RWPE2 (cell line): Measurements from ENCODE around the gene JPH4.

Source experiments
- ATAC-seq: fragments of 200-7000 bp; cut with Tn5 transposase; 3 replicates; pipeline ENCODE4 v1.9.1; 2021; ENCODE audit warnings: low read depth
- DNase-seq: peaks from one replicate; pipeline ENCODE4 v3.0.0-alpha.2; 2020; ENCODE audit warnings: low spot score
- H3K27ac ChIP-seq: fragments of 450-650 bp; 2 replicates; pipeline ENCODE4 v1.5.1; 2017; ENCODE audit warnings: mild to moderate bottlenecking; ENCODE audit not compliant: poor library complexity, severe bottlenecking
- H3K27me3 ChIP-seq: fragments of 250-450 bp; sonication (Bioruptor Pico); 2 replicates; pipeline ENCODE4 v1.5.1; 2021; ENCODE audit warnings: mild to moderate bottlenecking, moderate library complexity; ENCODE audit not compliant: insufficient read depth, poor library complexity, severe bottlenecking
- H3K36me3 ChIP-seq: fragments of 250-450 bp; sonication (Bioruptor Pico); 2 replicates; pipeline ENCODE4 v1.5.1; 2020; ENCODE audit warnings: low read depth, mild to moderate bottlenecking, moderate library complexity
- H3K4me1 ChIP-seq: fragments of 250-450 bp; sonication (Bioruptor Pico); 2 replicates; pipeline ENCODE4 v1.5.1; 2021; ENCODE audit warnings: mild to moderate bottlenecking, moderate library complexity; ENCODE audit not compliant: insufficient read depth, poor library complexity, severe bottlenecking
- H3K4me3 ChIP-seq: fragments of 250-450 bp; sonication (Bioruptor Pico); 2 replicates; pipeline ENCODE4 v1.5.1; 2021; ENCODE audit warnings: mild to moderate bottlenecking, moderate library complexity; ENCODE audit not compliant: severe bottlenecking
- H3K9me3 ChIP-seq: fragments of 250-450 bp; sonication (Bioruptor Pico); 2 replicates; pipeline ENCODE4 v1.5.1; 2021; ENCODE audit warnings: mild to moderate bottlenecking, moderate library complexity; ENCODE audit not compliant: severe bottlenecking
- CTCF ChIP-seq: fragments of 450-650 bp; IDR thresholded peaks from one replicate; pipeline ENCODE4 v1.5.1; 2017; ENCODE audit warnings: mild to moderate bottlenecking, moderate library complexity; ENCODE audit not compliant: poor library complexity, severe bottlenecking

Gene JPH4

GRCh38 chr14:23562822-23563472 lies 15.6 kb downstream of the JPH4 start:
- no peaks in the 10 kb centered on the region for H3K27me3 ChIP-seq
- no peaks in the 10 kb centered on the region for H3K9me3 ChIP-seq
- TF ChIP-seq CTCF, result peak; percentile 97
- H3K27ac ChIP-seq, result no peak overlapping the region
- no peak for DNase-seq
- peaks cover 2% of the 10 kb centered on the region for H3K4me1 ChIP-seq
- peak; percentile 9; the same call in 1 of the 3 replicates for ATAC-seq
- peaks cover 78% of the 10 kb centered on the region for H3K36me3 ChIP-seq
- no peak overlapping the region for H3K4me3 ChIP-seq

DNA sequence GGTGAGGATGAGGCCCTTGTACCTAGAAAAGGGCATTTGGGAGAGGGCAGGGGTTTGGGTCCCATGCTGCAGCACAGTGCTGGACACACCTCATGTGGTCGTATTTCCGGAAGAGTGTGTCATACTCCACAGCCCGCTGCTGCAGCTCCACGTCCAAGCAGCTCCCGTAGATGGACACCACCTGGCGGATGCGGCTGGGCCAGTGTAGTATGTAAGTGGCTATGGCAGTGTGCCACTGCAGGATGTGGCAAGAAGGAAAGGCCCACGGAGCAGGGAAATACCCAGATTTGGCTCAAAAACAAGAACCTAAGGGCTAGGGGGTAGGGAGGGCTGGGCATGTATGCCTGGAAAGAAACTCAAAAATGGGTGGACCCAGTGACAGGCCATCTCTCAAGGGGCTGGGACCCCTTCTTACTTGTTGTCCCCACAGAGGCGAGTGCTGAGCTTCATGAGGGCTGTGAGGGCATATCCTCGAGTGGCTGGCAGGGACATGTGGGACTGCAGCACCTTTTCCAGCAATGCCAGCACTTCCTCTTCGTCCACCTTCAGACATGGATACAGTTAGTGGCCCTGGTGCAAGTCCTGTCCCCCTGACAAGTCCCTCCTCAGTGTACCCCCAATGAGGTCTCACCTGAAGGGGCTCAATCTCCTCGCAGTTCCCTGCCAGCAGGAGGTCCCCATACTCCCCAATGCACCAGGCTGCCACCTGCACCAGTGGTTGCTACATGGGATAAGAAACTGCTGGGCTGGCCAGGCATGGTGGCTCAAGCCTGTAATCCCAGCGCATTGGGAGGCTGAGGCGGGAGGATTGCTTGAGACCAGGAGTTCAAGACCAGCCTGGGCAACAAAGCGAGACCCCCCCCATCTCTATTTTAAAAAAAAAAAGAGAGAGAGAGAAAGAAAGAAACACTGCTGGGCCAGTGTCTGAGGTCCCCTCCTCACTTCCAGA lies 16.4 kb downstream of the JPH4 start:
- no peaks in the 10 kb centered on the region for H3K27me3 ChIP-seq
- TF ChIP-seq CTCF, result no peak
- H3K4me1 ChIP-seq, result no peaks in the 10 kb centered on the region
- DNase-seq (no peak), ATAC-seq (no peak)
- no peak overlapping the region for H3K4me3 ChIP-seq
- peaks cover 78% of the 10 kb centered on the region for H3K36me3 ChIP-seq
- no peak overlapping the region for H3K27ac ChIP-seq
- no peaks in the 10 kb centered on the region for H3K9me3 ChIP-seq

DNA sequence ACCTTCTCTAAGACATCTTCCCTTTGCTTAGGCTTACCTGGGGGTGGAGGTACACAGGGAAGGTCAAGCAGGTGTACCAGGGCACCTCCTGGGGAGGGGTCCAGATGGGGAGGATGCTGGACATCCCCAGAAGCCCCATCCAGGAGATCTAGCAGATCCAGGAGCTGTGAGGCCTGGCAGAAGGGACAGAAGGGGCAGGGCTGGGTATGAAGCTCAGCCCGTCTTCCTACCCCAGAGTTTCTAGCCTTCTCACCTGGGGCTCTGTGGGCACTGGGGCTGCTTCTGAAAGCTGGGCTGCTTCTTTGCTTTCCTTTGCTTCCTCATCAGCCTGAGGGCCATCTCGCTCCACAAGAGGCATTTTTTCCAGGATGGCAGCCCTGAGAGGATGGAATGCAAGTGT lies 17.3 kb downstream of the JPH4 start:
- Histone ChIP-seq H3K9me3 (no peaks in the 10 kb centered on the region), H3K27ac (no peak overlapping the region), H3K27me3 (no peaks in the 10 kb centered on the region), H3K36me3 (peaks cover 78% of the 10 kb centered on the region), H3K4me3 (no peak overlapping the region), H3K4me1 (no peaks in the 10 kb centered on the region)
- DNase-seq, result no peak
- no peak for ATAC-seq
- TF ChIP-seq CTCF, result no peak

- no peaks in the 10 kb centered on the region for H3K4me1 ChIP-seq
- no peak overlapping the region for H3K4me3 ChIP-seq
- ATAC-seq (no peak), DNase-seq (no peak)
- peaks cover 66% of the 10 kb centered on the region for H3K36me3 ChIP-seq
- H3K27me3 ChIP-seq, result no peaks in the 10 kb centered on the region
- no peak for TF ChIP-seq CTCF
- no peak overlapping the region for H3K27ac ChIP-seq
- no peaks in the 10 kb centered on the region for H3K9me3 ChIP-seq
These were observed 18.6 kb downstream of the JPH4 start for GRCh38 chr14:23559926-23560520.
